HG02610 (cell line): Measurements from ENCODE around the gene MGAT3.
"Not testable (repeated sequence)": the region's sequence is repeated elsewhere in the genome, so short reads cannot be mapped to it uniquely, and the experiment has no call there.

Experiments used
- ATAC-seq: cut with Tn5 transposase; IDR thresholded peaks from one replicate; pipeline ENCODE4 v1.9.1; 2021; ENCODE audit warnings: mild to moderate bottlenecking, moderate library complexity; ENCODE audit not compliant: unreplicated experiment

Gene MGAT3

DNA sequence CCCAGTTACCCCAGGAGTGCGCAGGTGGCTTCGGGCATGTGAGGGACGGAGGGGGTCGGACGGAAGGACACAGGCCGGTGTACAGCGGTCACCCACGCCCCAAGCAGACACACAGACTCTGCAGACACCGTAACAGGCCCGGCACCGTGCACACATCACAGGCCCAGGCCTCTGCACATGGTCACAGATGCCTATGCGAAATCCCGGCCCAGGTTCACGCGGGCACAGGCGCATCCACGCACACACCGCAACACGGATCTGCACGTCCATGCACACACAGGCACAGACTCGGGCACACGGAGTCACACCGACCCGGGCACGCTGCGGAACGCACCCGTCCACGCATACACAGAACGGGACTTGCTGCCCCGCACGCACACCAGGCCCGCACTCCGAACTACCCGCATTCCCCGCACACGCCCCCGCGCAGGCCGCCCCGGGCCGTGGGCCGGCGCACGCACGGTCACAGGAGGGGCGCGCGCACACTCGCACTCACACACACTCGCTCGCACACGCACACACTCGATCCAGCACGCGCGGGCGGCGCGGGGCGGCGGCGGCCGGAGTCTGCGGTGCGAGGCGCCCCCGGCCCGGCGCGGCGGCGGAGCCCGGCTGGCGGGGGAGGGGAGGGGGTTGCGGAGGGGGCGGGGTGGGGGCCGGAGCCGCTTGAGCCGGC lies at the start of gene MGAT3:
Gene MGAT3 (plus strand): TSS at position 491 of the 676 bp plus-strand sequence. CDS start 30,336 bp downstream, outside the sequence.
- no peak for ATAC-seq

DNA sequence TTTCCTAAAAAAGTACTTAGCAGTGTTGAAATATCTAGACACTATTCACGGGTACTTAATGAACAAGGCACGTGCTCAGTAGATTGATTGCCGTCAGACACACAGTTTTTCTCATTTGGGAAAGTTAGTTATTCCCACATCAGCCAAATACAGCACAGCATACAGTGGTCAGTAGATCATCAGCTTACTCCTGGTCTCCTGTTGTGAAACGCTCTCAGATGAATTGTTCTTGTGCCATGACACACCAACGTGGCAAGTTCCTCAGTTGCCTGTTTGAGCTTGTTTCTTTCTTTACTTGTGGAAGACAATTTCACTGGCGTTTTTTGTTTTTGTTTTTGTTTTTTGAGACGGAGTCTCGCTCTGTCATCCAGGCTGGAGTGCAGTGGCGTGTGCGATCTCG lies 48.6 kb upstream of the MGAT3 start:
- ATAC-seq: no peak

DNA sequence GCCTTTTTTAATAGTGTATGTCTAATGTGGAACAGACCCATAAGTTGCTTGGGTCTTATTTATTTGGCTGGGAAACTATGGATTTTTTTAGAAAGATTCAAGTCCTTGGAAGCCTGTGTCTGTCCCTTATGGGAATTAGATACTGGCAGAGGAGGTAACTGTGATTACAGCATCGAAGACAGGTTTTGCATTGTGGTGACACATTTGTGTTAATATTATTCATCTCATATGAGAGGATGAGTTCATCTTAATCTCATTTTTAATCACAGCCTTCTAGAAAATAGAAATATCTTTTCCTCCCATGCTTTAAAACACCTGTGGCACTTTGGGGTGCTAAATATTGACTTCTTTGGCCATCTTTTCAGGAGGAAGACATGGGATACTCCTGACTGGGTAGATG lies 48.0 kb upstream of the MGAT3 start:
- ATAC-seq: no peak

- no peak for ATAC-seq
These were observed 47.2 kb upstream of the MGAT3 start for GRCh38 chr22:39409516-39410029.

GRCh38 chr22:39410264-39410663 lies 46.5 kb upstream of the MGAT3 start:
- ATAC-seq: no peak

DNA sequence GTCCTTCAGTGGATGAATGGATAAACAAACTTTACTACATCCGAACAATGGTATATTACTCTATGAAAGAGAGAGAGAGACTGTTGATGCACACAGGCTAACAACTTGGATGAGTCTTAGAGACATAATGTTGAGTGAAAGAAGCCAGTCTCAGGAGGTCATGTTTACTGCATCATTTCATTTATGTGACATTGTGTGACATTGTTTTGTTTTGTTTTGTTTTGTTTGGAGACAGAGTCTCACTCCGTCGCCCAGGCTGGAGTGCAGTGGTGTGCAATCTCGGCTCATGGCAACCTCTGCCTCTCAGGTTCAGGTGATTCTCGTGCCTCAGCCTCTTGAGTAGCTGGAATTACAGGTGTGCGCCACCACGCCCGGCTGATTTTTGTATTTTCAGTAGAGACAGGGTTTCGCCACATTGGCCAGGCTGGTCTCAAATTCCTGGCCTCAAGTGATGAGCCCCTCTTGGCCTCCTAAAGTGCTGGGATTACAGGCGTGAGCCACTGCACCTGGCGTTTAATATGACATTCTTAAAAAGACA lies 44.9 kb upstream of the MGAT3 start:
- not testable (repeated sequence) for ATAC-seq

DNA sequence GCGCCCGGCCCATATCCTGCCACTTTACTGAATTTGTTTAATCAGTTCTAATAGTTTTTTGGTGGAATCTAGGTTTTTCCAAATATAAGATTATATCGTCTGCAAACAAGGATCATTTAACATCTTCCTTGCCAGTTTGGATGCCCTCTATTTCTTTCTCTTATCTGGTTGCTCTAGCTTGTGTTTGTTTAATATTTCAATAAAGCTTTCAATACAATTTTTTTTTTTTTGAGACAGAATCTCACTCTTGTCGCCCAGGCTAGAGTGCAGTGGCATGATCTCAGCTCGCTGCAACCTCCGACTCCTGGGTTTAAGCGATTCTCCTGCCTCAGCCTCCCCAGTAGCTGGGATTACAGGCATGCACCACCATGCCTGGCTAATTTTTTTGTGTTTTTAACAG lies 43.6 kb upstream of the MGAT3 start:
- not testable (repeated sequence) for ATAC-seq

DNA sequence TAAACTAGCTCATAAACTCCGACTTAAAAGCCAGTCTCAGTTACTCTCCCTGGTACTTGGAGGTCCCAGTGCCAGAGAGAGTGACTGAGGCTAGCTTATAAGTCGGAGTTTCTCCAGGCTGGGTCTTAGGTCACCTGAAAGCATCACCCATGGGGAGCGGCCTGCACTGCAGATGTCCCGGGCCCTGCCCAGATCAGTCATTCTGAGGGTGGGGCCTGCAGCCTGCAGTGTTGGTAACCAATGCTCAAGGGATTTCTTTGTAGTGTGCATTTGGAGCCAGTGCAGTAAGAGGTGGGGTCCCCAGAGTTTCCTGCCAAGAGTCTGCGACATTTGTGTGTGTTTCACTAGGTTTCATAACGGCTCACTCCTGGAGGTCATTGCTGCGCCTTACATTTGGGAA lies 42.4 kb upstream of the MGAT3 start:
- ATAC-seq: no peak

- no peak for ATAC-seq
These were observed 41.9 kb upstream of the MGAT3 start for GRCh38 chr22:39414886-39415285.

DNA sequence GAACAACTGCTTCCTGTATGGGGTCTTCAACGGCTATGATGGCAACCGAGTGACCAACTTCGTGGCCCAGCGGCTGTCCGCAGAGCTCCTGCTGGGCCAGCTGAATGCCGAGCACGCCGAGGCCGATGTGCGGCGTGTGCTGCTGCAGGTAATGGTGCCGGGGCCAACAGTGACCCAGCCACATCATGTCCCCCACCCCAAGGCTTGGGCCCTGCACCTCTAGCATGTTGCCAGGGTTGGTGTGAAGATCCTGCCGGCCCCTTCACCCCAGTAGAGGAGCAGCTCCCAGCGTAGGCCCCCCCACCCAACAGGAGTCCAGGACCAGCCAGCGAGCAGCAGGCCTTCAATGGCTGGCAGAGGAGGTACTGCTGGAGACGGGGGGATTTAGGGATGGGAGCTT lies 41.3 kb upstream of the MGAT3 start:
- no peak for ATAC-seq

DNA sequence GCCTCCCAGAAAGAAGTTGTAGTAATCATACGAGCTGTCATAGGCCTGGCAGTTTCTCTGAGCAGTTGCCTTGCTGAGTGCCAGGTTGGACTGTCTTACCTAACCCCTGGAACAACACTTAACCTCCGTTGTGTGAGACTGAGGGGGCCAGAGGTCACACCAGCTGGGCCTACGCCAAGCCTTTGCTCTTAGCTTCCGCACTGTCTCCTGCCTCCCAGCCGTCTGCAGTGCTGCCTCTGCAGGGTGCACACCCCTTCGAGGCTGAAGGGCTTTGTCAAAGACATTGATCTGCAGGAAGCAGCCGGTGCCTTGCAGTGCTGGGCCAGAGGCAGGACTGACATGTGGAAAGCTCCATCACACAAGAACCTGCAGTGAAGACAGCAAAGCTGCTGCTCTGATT lies 40.5 kb upstream of the MGAT3 start:
- ATAC-seq: no peak

GRCh38 chr22:39417641-39418040 lies 39.2 kb upstream of the MGAT3 start:
- no peak for ATAC-seq

DNA sequence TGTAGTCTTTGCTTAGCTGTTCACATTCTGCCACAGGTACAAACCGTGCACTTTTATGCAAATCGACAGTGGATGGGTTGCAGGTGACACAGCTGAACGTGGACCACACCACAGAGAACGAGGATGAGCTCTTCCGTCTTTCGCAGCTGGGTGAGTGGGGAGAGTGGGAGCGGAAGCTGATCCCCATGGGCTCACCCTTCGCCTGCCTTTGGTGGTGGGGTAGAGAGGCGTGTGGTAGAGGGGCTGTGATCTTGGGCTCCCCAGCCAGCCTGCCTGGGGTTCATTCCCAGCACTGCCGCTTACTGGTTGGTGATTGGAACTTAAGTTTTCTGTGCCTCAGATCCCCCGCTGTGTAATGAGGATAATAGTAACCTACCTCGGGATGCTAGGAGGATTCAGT lies 38.1 kb upstream of the MGAT3 start:
- no peak for ATAC-seq

DNA sequence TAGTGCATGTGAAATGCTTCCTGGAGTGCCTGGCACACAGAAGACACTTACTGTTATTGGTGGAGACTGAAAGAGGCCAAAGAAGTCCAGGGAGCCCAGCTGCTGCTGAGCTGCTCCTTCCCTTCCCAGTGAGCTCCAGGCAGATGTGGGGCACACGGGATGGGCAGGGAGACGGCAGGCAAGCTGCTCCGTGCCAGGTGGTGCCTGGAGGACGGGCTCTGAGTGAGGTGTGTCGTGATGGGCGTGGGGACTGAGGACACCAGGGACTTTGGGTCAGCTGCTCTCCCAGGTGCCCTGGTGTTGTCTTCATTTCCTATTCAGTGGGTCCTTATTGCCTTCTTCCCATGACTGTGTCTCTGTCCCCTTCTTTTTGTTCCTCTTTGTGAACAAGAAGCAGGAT lies 37.7 kb upstream of the MGAT3 start:
- no peak for ATAC-seq

DNA sequence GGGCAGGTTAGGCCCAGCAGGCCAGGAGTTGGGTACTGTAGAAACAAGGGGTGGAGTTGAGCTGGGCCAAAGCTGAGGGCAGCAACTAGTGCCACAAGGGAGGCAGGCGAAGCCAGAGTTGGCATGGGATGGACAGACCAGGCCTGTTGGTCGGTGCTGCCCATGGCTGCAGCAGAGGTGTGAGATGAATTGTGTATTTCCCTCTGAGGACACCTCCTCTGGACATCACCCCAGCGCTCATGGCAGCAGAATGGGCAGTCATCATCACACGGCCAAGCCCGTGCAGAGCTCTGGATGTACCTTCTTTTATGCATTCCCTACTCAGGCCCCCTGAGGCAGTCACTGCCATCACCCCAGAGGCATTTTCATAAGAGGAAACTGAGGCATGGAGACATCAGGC lies 36.9 kb upstream of the MGAT3 start:
- ATAC-seq: no peak

DNA sequence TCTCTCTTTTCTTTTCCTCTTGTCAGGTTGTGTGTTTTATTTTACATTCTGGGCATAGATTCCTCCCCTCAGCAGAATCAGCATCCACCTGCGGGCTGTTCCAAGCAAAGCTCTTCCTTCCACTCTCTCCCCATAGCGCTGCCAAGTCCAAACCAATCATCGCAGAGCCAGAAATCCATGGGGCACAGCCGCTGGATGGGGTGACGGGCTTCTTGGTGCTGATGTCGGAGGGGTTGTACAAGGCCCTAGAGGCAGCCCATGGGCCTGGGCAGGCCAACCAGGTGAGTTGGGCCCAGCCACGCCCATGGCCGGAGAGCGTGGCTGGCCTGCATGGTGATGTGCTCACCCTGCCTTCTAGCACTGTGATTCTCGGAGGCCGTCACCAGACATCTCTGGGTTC lies 35.1 kb upstream of the MGAT3 start:
- ATAC-seq: no peak

GRCh38 chr22:39422101-39422500 lies 34.7 kb upstream of the MGAT3 start:
- no peak for ATAC-seq

DNA sequence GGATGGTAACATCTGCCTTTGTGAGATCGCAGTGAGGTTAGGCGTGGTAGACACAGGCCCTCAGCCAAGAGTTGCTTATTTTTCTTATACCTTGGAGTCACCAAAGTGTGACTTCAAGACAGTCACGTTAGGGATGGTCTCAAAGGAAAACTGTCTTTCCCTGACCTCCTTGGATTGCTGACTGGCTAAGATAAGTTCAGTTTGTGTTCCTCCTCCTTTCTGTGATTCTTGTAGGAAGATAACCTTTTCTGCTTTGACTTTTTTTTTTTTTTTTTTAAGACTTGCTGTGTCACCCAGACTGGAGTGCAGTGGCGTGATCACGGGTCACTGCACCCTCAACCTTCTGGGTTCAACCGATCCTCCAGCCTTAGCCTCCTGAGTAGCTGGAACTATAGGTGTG lies 34.1 kb upstream of the MGAT3 start:
- no peak for ATAC-seq

DNA sequence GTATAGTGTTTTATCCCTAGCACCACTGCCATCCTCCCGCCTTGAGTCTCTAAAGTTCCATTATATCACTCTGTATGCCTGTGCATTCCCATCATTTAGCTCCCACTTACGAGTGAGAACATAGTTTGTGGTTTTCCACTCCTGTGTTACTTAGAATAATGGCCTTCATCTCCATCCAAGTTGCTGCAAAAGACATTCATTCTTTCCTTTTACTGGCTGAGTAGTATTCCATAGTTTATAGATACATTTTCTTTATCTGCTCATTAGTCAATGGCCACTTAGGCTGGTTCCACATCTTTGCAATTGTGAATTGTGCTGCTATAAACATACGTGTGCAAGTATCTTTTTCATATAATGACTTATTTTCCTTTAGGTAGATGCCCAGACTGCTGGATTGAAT lies 32.8 kb upstream of the MGAT3 start:
- ATAC-seq: no peak

DNA sequence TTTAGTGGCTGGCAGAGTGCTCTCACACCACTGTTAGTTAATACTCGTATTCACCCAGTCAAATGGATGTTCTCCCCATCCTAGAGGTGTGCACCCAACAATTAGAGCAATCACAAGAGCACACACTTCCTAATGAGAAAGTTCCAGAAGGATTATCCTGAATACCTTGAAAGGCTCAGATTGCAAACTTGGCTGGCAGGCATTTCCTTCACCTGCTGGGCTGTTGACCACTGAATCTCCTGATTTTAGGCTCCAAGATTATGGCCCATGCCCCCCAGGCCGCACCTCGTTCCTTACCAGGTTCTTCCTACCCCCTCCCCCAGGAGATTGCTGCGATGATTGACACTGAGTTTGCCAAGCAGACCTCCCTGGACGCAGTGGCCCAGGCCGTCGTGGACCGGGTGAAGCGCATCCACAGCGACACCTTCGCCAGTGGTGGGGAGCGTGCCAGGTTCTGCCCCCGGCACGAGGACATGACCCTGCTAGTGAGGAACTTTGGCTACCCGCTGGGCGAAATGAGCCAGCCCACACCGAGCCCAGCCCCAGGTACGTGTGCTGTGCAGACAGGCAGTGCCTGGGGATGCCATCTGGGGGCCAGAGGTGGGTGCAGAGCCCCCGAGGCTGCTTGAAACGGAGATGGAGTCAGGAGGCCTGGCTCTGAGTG lies 30.3 kb upstream of the MGAT3 start:
- ATAC-seq: no peak

GRCh38 chr22:39427751-39428596 lies 28.8 kb upstream of the MGAT3 start:
- no peak for ATAC-seq
